ENCODE measurements around the gene MOSPD3.
A peak's percentile ranks its signal among the peaks of the same experiment; 100 is the strongest.

The MOSPD3 gene

DNA sequence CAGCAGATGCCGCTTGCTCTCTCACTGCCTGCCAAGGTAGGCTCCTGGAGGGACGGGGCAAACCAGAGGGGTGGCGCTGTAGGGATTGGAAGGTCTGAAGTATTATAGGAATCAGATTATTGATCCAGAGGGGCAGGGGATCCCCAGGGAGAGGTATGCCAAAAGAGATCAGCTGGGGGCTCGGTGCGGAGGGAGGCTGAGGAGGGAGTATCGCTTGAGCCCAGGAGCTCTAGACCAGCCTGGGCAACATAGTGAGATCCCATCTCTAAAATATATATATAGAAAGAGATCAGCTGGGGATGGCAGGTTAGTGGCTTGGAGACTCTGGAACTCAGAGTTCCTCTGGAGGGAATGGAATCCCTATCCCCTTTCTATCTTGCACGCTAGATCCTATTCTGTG, 17.2 kb upstream of the MOSPD3 start:
- DNase-seq: no peak

DNA sequence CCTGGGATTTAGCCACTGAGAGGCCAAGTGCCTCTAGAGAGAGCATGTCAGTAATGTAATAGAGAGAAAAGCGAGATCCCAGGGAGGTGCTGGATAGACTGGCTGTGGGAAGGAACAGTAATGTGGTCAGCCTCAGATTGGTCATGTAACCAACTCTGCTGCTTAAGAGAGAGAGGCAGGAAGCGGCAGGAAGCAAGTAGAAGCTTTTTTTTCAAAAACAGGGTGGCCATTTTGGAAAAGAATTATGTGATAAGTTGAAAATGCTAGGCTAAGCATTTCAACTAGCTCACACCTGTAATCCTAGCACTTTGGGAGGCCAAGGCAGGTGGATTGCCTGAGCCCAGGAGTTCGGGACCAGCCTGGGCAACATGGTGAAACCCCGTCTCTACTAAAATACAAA, 13.9 kb upstream of the MOSPD3 start:
- no peak for DNase-seq

DNA sequence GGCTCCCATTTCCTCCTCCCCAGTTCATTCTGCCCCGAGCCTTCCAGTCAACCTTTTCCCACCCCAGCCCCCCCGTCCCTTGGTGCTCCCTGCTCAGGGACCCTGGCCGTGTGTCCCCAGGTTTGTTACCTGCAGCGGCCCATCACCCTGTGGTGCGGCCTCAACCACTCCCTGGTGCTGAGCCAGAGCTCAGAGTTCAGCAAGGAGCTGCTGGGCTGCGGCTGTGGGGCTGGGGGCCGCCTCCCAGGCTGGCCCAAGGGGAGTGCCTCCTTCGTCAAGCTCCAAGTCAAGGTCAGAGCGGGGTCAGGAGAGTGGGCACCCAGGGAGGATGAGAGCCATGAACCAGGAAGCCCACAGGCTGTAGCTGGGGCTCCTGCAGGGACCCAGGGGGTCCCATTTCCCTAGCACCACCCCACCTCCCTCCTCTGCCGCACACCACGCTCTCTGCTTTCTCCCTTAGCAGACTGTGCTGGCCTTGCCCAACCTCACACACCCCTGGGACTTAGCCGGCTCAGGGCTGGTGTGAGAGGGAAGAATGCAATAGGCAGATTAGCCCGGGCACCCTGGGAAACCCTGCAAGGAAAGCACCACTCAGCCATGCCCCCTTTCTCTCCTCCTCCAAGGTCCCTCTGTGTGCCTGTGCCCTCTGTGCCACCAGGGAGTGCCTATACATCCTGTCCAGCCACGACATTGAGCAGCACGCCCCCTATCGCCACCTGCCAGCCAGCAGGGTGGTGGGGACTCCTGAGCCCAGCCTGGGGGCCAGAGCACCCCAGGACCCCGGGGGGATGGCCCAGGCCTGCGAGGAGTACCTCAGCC, 12.2 kb upstream of the MOSPD3 start:
- DNase-seq: no peak

GRCh38 chr7:100600730-100601038, 11.7 kb upstream of the MOSPD3 start:
- no peak for DNase-seq

DNA sequence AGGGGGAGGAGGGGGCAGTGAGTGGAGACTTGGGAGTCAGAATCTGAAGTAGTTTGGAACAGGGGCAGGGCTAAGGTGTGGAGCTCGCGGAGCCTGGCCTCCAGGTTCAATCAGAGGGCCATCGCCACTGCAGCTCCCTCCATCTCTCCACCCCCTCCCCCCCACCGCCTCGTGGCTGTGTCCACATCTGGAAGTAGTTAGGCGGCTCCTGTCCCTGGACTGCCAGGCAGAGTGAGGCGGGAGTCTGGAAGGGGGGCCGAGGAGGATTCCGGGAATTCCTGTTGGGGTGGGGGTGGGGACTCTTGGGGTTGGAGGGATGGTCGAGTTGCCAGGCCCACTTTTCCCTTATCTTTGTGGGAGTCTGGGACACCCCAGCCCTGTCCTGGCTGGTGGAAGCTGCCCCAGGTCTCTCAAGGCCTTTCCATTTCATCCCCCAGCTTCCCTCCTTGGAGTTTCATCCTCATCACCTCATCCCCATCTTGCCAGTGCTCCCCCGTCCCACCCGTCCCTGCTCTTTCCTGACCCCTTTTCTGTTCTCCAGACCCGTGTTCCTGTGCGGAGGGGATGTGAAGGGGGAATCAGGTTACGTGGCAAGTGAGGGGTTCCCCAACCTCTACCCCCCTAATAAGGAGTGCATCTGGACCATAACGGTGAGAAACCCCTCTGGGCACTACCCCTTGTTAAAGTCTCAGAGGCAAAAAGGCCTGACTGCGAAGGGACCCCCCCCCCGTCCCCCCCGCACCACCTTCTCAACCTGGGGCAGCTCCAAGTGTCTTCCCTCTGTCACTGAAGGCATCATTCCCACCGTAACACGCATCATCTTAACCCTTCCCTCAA, 9.2 kb upstream of the MOSPD3 start:
- no peak for DNase-seq

GRCh38 chr7:100603726-100604027, 8.7 kb upstream of the MOSPD3 start:
- DNase-seq: no peak

GRCh38 chr7:100604028-100604975, 8.0 kb upstream of the MOSPD3 start:
- peak; percentile 61 for DNase-seq

GRCh38 chr7:100604976-100605911, 7.1 kb upstream of the MOSPD3 start:
- DNase-seq: peak; percentile 46

DNA sequence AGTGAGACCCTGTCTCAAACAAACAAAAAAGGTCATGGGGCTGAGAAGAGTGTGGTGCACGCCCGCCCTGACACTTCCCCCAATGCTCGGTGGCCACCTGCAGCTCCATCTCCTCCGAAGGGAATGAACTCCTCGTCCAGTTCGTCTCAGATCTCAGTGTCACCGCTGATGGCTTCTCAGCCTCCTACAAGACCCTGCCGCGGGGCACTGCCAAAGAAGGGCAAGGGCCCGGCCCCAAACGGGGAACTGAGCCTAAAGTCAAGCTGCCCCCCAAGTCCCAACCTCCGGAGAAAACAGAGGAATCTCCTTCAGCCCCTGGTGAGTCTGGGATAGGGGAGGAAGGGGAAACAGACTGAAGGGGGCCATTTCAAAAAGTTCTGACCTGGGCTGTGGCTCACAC, 6.0 kb upstream of the MOSPD3 start:
- DNase-seq: no peak

GRCh38 chr7:100607111-100607510, 5.2 kb upstream of the MOSPD3 start:
- DNase-seq: no peak

DNA sequence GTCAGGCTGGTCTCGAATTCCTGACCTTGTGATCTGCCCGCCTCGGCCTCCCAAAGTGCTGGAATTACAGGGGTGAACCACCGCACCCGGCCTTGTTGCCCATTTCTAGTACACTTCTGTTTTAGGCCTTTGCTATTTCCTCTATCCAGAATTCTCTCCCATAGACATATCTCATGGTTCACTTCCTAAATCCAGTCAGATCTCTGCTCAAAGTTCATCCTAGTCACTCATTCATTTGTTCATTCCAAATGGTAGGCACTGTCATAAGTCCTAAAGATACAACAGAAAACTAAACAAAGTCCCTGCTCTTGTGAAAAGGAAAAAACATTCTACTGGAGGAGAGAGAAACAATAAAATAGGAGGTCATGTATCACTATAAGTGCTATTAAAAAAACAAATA, 2.4 kb upstream of the MOSPD3 start:
- DNase-seq: no peak

GRCh38 chr7:100612730-100613390, 520 bp downstream of the MOSPD3 start:
- DNase-seq: no peak

DNA sequence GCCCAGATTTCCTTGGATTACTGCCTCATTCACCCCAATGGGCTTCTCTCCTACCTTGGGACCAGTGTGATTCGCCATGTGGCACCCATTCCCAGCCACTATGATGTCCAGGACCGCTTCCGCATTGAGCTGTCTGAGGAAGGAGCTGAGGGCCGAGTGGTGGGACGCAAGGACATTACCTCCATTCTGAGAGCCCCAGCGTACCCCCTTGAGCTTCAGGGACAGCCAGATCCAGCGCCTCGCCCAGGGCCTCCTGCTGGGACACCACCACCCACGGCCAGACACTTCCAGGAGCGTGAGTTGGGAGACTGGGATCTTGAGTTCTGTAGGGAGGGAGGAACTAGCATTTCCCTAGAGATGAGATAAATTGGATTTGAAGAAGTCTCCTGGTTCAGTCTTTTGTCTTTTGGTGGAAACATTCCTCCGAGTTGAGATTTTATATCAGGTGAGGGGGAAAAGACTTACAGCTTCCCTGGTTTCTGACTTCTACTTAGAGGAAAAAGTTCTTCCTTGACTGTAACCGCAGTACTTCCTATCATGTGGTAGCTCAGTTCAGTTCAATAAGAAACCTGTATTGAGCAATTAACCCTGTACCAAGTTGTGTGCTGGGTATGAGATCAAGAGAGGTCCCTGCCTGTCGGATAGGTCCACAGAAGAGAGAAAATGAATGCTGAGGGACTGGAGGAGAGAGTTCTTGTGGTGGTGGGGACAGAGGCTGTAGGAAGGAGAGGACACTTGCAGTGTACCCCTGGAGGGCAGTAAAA, 1.3 kb downstream of the MOSPD3 start:
- DNase-seq: no peak

DNA sequence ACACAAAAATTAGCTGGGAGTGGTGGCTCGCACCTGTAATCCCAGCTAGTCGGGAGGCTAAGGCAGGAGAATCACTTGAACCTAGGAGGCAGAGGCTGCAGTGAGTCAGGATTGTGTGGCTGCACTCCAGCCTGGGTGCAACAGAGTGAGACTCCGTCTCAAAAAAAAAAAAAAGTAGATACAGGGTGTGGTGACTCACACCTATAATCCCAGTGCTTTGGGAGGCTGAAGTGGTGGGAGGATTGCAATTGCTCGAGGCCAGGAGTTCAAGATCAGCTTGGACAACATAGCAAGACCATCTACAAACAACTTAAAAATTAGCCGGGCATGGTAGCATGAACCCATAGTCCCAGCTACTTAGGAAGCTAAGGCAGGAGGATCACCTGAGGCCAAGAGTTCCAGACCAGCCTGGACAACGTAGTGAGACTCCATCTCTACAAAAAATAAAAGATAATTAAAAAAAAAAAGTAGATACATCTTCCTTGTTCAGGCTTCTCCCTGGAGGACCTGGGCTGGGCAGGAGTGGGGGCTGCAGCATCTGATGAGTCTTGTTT, 2.0 kb downstream of the MOSPD3 start:
- no peak for DNase-seq

DNA sequence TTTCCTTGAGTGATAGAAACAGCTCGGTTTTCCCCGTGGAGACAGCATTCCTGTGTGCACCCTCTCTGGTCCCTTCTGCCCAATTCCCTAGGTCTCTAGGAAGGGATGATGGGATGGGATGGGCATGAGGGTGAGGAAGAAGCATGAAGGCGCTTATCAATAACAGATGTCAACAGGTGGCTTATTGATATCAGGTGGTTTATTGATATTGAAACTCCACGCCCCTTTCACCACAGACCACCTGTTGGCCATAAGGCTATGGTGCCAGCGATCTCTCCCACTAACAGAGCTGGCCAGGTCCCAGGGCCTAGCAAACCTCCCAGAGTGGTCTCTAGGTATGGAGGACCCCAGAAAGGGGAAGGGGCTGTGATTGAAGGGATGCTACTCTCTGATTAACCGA, 7.9 kb downstream of the MOSPD3 start:
- no peak for DNase-seq

DNA sequence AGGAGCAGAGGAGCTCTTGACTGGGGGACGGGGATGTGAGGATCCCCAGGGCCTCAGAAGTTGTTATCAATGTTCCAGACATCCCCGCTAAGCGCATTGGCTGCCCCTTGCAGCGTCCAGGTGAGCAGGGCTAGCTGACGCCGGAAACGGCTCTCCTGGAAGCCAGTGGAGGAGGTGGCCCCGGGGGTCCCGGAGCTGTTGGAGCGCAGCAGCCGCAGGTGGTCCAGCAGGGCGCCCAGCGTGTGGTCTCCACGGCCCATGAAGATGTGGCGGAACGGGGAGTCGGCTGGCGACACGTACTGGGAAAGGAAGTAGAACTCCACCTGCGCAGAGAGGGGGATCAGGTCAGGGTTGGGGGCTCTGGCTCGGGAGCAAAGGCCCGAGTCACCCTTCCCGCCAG, 8.5 kb downstream of the MOSPD3 start:
- DNase-seq: no peak

GRCh38 chr7:100621554-100621953, 9.2 kb downstream of the MOSPD3 start:
- DNase-seq: no peak

DNA sequence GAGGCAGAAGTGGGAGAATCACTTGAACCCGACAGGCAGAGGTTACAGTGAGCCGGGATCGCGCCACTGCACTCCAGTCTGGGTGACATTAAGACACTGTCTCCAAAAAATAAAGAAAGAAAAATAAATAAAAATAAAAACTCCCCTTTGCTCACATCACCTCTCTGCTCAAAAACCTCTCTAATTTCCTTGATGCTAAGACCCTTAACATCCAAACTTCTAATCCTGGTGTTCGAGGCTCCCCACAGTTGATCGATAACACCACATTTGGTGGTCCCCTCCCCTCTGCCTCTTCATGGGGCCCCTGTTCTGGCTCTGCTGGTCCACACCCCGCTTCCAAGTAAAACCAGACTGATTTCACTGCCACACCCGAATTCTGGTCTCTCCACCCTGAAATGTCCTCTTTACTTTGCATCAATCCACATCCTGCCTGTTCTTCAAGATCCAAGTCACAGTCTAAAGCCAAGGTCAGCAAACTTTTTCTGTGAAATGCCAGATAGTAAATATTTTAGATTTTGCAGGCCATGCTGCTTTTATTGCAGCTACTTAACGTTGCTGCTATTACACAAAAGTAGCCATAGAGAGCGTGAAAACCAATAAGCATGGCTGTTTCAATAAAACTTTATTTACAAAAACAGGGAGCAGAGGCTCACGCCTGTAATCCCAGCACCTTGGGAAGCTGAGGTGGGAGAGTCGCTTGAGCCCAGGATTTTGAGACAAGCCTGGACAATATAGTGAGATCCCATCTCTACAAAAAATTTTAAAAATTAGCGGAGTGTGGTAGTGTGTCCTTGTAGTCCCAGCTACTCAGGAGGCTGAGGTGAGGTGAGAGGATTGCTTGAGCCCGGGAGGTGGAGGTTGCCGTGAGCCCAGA, 11.8 kb downstream of the MOSPD3 start:
- DNase-seq: no peak

GRCh38 chr7:100626055-100626454, 13.7 kb downstream of the MOSPD3 start:
- no peak for DNase-seq
